CD8-positive, alpha-beta memory T cell (primary cell): ENCODE measurements around the gene CYLD. TPM values are rescaled to one million over a fixed set of nuclear protein-coding genes. Genes with fewer than 3 reads are reported as not detected.

Experiments used
- CTCF ChIA-PET: fragments of 350-600 bp; sonication (Branson Sonifier 250); formaldehyde crosslinking; loops from one replicate; lab custom pipeline; 2021; ENCODE audit warnings: antibody characterized with exemption; lab: Charles Lee
- POLR2A ChIA-PET: fragments of 350-600 bp; sonication (Branson Sonifier 250); formaldehyde crosslinking; loops from one replicate; lab custom pipeline; 2021; ENCODE audit warnings: antibody characterized with exemption; lab: Charles Lee
- DNase-seq, 5 donors: peaks; one replicate each; pipeline versions ENCODE4 v3.0.0 to v3.0.0-alpha.2; 2020 to 2022; ENCODE audit warnings: mixed read lengths in 1 of 5
- H3K27ac ChIP-seq: one replicate; pipeline ENCODE4 v1.7.0; 2013; ENCODE audit warnings: low read depth, mild to moderate bottlenecking, low read length, moderate library complexity
- H3K27me3 ChIP-seq: 2 replicates; pipeline ENCODE4 v1.7.0; 2013; ENCODE audit warnings: low read length, mild to moderate bottlenecking; ENCODE audit not compliant: insufficient read depth, poor library complexity, severe bottlenecking
- H3K36me3 ChIP-seq: 2 replicates; pipeline ENCODE4 v1.7.0; 2013; ENCODE audit warnings: mild to moderate bottlenecking, low read length, moderate library complexity; ENCODE audit not compliant: insufficient read depth
- H3K4me1 ChIP-seq: 2 replicates; pipeline ENCODE4 v1.7.0; 2013; ENCODE audit warnings: mild to moderate bottlenecking, low read length, moderate library complexity; ENCODE audit not compliant: insufficient read depth
- H3K4me3 ChIP-seq: 2 replicates; pipeline ENCODE4 v1.7.0; 2013; ENCODE audit warnings: mild to moderate bottlenecking, low read length
- H3K9me3 ChIP-seq: 2 replicates; pipeline ENCODE4 v1.7.0; 2013; ENCODE audit warnings: mild to moderate bottlenecking, low read length
- H3K27ac Mint-ChIP-seq, 8 donors: one replicate each; pipeline ENCODE4 v1.8.0; 2020 to 2021; ENCODE audit warnings: mixed read lengths in 8 of 8, mild to moderate bottlenecking in 6 of 8, inconsistent platforms in 3 of 8, moderate library complexity in 3 of 8
- H3K27me3 Mint-ChIP-seq, 2 donors: one replicate each; pipeline ENCODE4 v1.8.0; 2020 to 2021; ENCODE audit warnings: mixed read lengths in 2 of 2, mild to moderate bottlenecking in 1 of 2, moderate library complexity in 1 of 2
- H3K36me3 Mint-ChIP-seq, 3 donors: one replicate each; pipeline ENCODE4 v1.8.0; 2020 to 2021; ENCODE audit warnings: mixed read lengths in 3 of 3, inconsistent platforms in 1 of 3, mild to moderate bottlenecking in 1 of 3
- H3K4me1 Mint-ChIP-seq, 3 donors: one replicate each; pipeline ENCODE4 v1.8.0; 2020 to 2021; ENCODE audit warnings: mixed read lengths in 3 of 3, inconsistent platforms in 1 of 3, mild to moderate bottlenecking in 1 of 3
- H3K4me3 Mint-ChIP-seq, 7 donors: one replicate each; pipeline ENCODE4 v1.8.0; 2020 to 2021; ENCODE audit warnings: mixed read lengths in 7 of 7, mild to moderate bottlenecking in 6 of 7, moderate library complexity in 4 of 7, inconsistent platforms in 2 of 7
- H3K9me3 Mint-ChIP-seq, 5 donors: one replicate each; pipeline ENCODE4 v1.8.0; 2020 to 2022; ENCODE audit warnings: mixed read lengths in 5 of 5, mild to moderate bottlenecking in 3 of 5, moderate library complexity in 2 of 5, inconsistent platforms in 1 of 5
- polyA plus RNA-seq: library from polyadenylated mRNA; unstranded; fragments of 300-500 nt; fragmentation: Illumina TruSeq; gene quantifications from one replicate; pipeline ENCODE4 v1.2.3, GENCODE V29; 2021
- total RNA-seq, 2 experiments: library from RNA; stranded (reverse); gene quantifications; one replicate each; pipeline ENCODE4 v1.2.3, GENCODE V29; 2021

The CYLD gene
- total and polyA plus RNA-seq, 3 experiments from 2014 or later, result 105 to 152 (median 144) TPM

GRCh38 chr16:50848755-50849514 lies 107.0 kb downstream of the CYLD start:
- Mint-ChIP-seq H3K9me3 (no peaks in the 10 kb centered on the region), H3K4me1 (no peaks in the 10 kb centered on the region), H3K27ac (no peak overlapping the region), H3K27me3 (peaks cover 17 to 28% of the 10 kb centered on the region in 2 donors), H3K4me3 (no peak overlapping the region), H3K36me3 (no peaks in the 10 kb centered on the region)
- Histone ChIP-seq H3K9me3 (no peaks in the 10 kb centered on the region), H3K4me1 (no peaks in the 10 kb centered on the region), H3K4me3 (no peak overlapping the region), H3K27me3 (no peaks in the 10 kb centered on the region), H3K36me3 (no peaks in the 10 kb centered on the region), H3K27ac (no peak overlapping the region)
- ChIA-PET POLR2A (no interaction called here), CTCF (no interaction called here)
- DNase-seq, result no peak

Other genes starting within 250 kb of the CYLD start
- 1 to 10 TPM; 1.2 to 1.5 TPM for gene NKD1, start 193.7 kb upstream of the CYLD start, total RNA-seq
- 0.45 TPM for gene NKD1, start 193.7 kb upstream of the CYLD start, polyA plus RNA-seq
- 10 to 100 TPM; 25.0 to 27.8 TPM for gene SNX20, start 60.8 kb upstream of the CYLD start, total RNA-seq
- 61.7 TPM for gene SNX20, start 60.8 kb upstream of the CYLD start, polyA plus RNA-seq
- 1 to 10 TPM; 1.8 TPM for gene NOD2, start 48.5 kb upstream of the CYLD start, total RNA-seq
- gene NOD2, start 48.5 kb upstream of the CYLD start, polyA plus RNA-seq, result 1.9 TPM